GM23248 (cell line): ENCODE measurements around the gene DPP8. TPM values are rescaled to one million over a fixed set of nuclear protein-coding genes. Genes with fewer than 3 reads are reported as not detected.

Source experiments
- DNase-seq: peaks from one replicate; pipeline ENCODE4 v3.0.0-alpha.2; 2015
- H2AFZ ChIP-seq: fragments of 200-600 bp; sonication (generic); 2 replicates; pipeline ENCODE4 v1.6.1; 2016; ENCODE audit warnings: antibody characterized with exemption
- H3F3A ChIP-seq: fragments of 200-600 bp; sonication (generic); 2 replicates; pipeline ENCODE4 v1.6.1; 2016; ENCODE audit warnings: mild to moderate bottlenecking, antibody characterized with exemption, mixed run types; ENCODE audit not compliant: insufficient read depth
- H3K27ac ChIP-seq: fragments of 200-600 bp; sonication (generic); 2 replicates; pipeline ENCODE4 v1.5.1; 2016; ENCODE audit warnings: mild to moderate bottlenecking
- H3K27me3 ChIP-seq: fragments of 200-600 bp; sonication (generic); replicated peaks from 2 replicates; pipeline ENCODE4 v1.6.1; 2016; ENCODE audit warnings: mild to moderate bottlenecking; ENCODE audit not compliant: insufficient read depth
- H3K36me3 ChIP-seq: fragments of 200-600 bp; sonication (generic); 2 replicates; pipeline ENCODE4 v1.6.1; 2016; ENCODE audit warnings: low read depth, mild to moderate bottlenecking
- H3K4me1 ChIP-seq: fragments of 200-600 bp; sonication (generic); 2 replicates; pipeline ENCODE4 v1.6.1; 2016; ENCODE audit warnings: mild to moderate bottlenecking; ENCODE audit not compliant: insufficient read depth
- H3K4me2 ChIP-seq: fragments of 200-600 bp; sonication (generic); one replicate; pipeline ENCODE4 v1.6.1; 2016; ENCODE audit warnings: mild to moderate bottlenecking; ENCODE audit not compliant: unreplicated experiment
- H3K4me3 ChIP-seq: fragments of 200-600 bp; sonication (generic); 2 replicates; pipeline ENCODE4 v1.5.1; 2016; ENCODE audit warnings: mild to moderate bottlenecking
- H3K79me2 ChIP-seq: fragments of 200-600 bp; sonication (generic); 2 replicates; pipeline ENCODE4 v1.6.1; 2016; ENCODE audit warnings: mild to moderate bottlenecking; ENCODE audit not compliant: insufficient read depth
- H3K9ac ChIP-seq: fragments of 200-600 bp; sonication (generic); 2 replicates; pipeline ENCODE4 v1.6.1; 2016; ENCODE audit warnings: mild to moderate bottlenecking
- H3K9me2 ChIP-seq: fragments of 200-600 bp; sonication (generic); 2 replicates; pipeline ENCODE4 v1.6.1; 2016; ENCODE audit warnings: mixed run types, mild to moderate bottlenecking, moderate library complexity; ENCODE audit not compliant: insufficient read depth
- H3K9me3 ChIP-seq: fragments of 200-600 bp; sonication (generic); one replicate; pipeline ENCODE4 v1.6.1; 2017; ENCODE audit warnings: low read depth
- H4K20me1 ChIP-seq: fragments of 200-600 bp; sonication (generic); 2 replicates; pipeline ENCODE4 v1.6.0; 2016; ENCODE audit not compliant: insufficient read depth
- EZH2 ChIP-seq: fragments of 200-600 bp; sonication (generic); IDR thresholded peaks from 2 replicates; pipeline ENCODE4 v1.6.1; 2018; ENCODE audit warnings: antibody characterized with exemption, mild to moderate bottlenecking; ENCODE audit not compliant: insufficient read depth, poor library complexity, severe bottlenecking
- EZH2phosphoT487 ChIP-seq: fragments of 200-600 bp; sonication (generic); IDR thresholded peaks from 2 replicates; pipeline ENCODE4 v1.6.1; 2018; ENCODE audit warnings: antibody characterized with exemption, moderate library complexity, mild to moderate bottlenecking, low read depth; ENCODE audit not compliant: insufficient read depth
- WGBS, 2 experiments: methylation state at CpG; one replicate each; pipeline ENCODE4 v1.1.6; 2015 to 2017; ENCODE audit warnings: low lambda C conversion rate in 2 of 2, low coverage in 1 of 2; ENCODE audit errors: missing lambda C conversion rate in 2 of 2; 5-methylcytosine and 5-hydroxymethylcytosine counted together
- in situ Hi-C: fragments of 300-500 bp; cut with MboI; formaldehyde crosslinking; loops from 2 replicates; pipeline ENCODE4 v1.15.0; 2020
- polyA plus RNA-seq: library from polyadenylated mRNA; unstranded; fragments of >200 nt; fragmentation: Nextera tagmentation; extraction: Ambion mirVana; gene quantifications from 2 replicates; pipeline ENCODE4 v1.2.1, GENCODE V29; 2016
- total RNA-seq: library from RNA; depleted of rRNA; stranded (reverse); fragments of >200 nt; shearing (Covaris generic); gene quantifications from 2 replicates; pipeline ENCODE4 v1.2.3, GENCODE V29; 2014

DPP8 gene
- total and polyA plus RNA-seq, 2 experiments from 2014 or later = 28.0 to 28.9 TPM

DNA sequence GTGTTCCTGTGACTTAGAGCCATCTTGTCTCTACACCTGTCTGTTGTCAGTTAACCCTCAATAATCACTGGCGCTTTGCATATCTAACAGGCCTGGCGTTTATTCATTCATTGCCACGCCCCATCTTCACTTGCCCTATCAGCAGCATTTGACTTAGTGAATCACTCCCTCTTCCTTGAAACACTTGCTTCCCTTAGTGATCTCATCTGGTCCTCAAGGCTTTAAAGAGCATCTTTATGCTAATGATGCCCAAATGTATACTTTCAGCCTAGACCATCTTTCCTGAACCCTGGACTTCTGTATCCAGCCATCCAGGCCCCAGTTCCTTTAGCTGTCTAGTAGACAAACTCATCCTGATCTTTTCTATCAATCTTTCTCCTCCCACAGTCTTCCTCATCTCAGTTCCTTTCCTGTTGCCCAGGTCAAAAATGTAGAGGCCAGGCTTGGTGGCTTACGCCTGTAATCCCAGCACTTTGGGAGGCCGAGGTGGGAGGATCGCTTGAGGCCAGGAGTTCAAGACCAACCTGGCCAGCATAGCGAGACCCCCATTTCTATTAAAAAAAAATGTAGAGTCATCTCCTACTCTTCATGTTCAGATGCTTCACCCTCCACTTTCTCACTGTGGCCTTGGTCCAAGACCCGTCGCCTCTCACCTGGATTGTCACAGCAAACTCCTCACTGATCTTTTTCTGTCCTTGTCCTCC, 93.4 kb downstream of the DPP8 start:
- WGBS, 2 experiments = 76 to 85% methylated on average over 9 of the region's 9 CpGs
- H3K9me2 ChIP-seq = no peaks in the 10 kb centered on the region
- no peaks in the 10 kb centered on the region for H3K36me3 ChIP-seq
- in situ Hi-C loops = no loop called here
- H2AFZ ChIP-seq = no peak overlapping the region
- H3F3A ChIP-seq = no peaks in the 10 kb centered on the region
- H3K27ac ChIP-seq = no peak overlapping the region
- H4K20me1 ChIP-seq = no peaks in the 10 kb centered on the region
- peaks cover 14% of the 10 kb centered on the region for H3K27me3 ChIP-seq
- peaks cover 10% of the 10 kb centered on the region for H3K4me1 ChIP-seq
- H3K9ac ChIP-seq = no peak overlapping the region
- TF ChIP-seq EZH2 = no peak
- no peak for TF ChIP-seq EZH2phosphoT487
- H3K4me3 ChIP-seq = no peak overlapping the region
- no peak overlapping the region for H3K4me2 ChIP-seq
- H3K9me3 ChIP-seq = no peaks in the 10 kb centered on the region
- peak; percentile 68 for DNase-seq
- H3K79me2 ChIP-seq = no peaks in the 10 kb centered on the region

DNA sequence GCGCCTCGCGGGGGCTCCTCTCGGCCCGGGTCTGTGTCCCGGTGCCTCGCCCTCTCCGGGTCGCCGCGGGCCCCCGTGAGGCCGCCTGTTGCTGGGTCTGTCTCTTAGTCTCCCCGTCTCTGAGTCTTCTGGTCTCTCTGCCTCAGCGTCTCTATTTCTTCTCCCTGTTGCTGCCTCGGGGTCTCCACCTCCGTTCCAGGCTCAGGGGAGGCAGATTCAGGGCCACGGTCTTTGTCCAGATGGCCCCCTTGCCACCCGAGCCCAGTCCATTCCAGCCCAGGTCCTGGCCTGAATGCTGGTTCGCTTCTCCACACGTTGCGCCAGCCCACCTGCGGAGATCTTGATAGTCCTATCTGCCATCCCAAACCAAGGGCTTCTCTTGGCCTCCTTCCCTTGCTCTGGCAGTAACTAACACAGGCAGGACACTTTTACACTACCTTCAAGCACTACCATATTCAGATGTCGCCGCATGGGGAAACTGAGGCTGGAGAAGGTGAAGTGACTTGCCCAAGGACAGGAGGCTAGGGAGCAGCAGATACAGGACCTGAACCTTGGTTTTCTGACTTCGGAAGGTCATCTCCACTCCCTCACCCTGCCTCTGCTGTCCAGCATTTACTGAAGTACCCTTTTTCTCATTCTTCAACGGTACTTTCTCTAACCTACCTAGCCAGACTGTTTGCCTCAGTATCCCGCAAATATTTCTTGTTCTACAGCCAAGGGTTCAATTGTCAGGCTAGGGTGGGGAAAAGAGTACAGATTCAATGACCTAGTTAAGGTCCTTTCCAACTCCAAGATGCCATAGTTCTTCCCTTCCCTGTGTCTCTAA, 94.1 kb downstream of the DPP8 start:
- DNase-seq = no peak
- H4K20me1 ChIP-seq = no peaks in the 10 kb centered on the region
- no peaks in the 10 kb centered on the region for H3K9me3 ChIP-seq
- no peaks in the 10 kb centered on the region for H3F3A ChIP-seq
- no peak overlapping the region for H3K4me2 ChIP-seq
- H2AFZ ChIP-seq = no peak overlapping the region
- no peak for TF ChIP-seq EZH2
- TF ChIP-seq EZH2phosphoT487 = no peak
- no peaks in the 10 kb centered on the region for H3K36me3 ChIP-seq
- H3K27ac ChIP-seq = no peak overlapping the region
- no peaks in the 10 kb centered on the region for H3K9me2 ChIP-seq
- H3K4me1 ChIP-seq = peaks cover 10% of the 10 kb centered on the region
- no peaks in the 10 kb centered on the region for H3K79me2 ChIP-seq
- in situ Hi-C loops = no loop called here
- no peak overlapping the region for H3K4me3 ChIP-seq
- H3K27me3 ChIP-seq = peaks cover 14% of the 10 kb centered on the region
- 22 to 25% methylated on average over 27 to 28 of the region's 28 CpGs for WGBS, 2 experiments
- no peak overlapping the region for H3K9ac ChIP-seq

DNA sequence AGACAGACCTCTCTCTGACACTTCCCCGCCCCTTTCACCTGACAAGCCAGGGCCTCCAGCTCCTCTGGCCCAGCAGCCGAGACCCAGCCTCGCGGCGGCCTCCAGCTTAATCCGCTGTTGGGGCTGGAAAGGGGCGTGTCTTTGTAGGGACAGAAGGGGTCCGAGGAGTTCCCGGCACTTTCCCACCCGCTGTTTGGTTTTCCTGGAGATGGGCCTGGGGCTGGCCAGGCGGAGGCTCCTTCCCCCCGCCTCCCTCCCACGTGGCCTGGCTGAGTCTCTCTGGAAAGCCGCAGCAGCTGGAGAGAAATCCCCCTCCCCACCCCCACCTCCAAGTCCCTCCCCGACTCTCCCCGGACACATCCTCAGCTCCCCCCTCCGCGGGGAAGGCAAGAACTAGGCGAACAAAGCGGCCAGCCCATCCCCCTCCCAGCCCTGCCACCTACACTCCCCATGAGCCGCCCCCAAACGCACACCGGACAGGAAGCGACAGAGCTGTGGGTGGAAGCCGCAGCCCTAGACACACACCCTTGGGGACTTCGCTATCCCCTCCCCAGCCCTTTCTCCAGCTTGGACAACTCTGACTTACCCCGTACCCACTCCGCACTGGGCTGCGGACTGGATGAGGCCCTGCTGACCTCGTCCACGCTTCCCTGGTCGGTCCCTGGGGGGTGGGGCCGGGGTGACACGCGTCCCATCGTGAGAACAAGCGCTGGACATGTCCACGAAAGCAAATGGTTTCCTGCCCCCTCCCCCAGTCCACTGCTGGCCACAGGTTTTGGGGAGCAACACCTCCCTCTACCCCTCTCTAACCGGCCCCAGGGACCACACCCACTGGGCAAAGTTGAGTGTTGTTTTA, 95.9 kb downstream of the DPP8 start:
- peak overlapping the region; percentile 73 for H3K4me3 ChIP-seq
- H3K79me2 ChIP-seq = no peaks in the 10 kb centered on the region
- peak overlapping the region; percentile 30; the same call in 1 of the 2 replicates for H3K9ac ChIP-seq
- peaks cover 10% of the 10 kb centered on the region for H3K4me1 ChIP-seq
- no peaks in the 10 kb centered on the region for H3F3A ChIP-seq
- peak overlapping the region; percentile 86 for H2AFZ ChIP-seq
- H3K27ac ChIP-seq = no peak overlapping the region
- H3K36me3 ChIP-seq = no peaks in the 10 kb centered on the region
- peaks cover 22% of the 10 kb centered on the region for H3K27me3 ChIP-seq
- DNase-seq = peak; percentile 23
- H3K9me3 ChIP-seq = no peaks in the 10 kb centered on the region
- in situ Hi-C loops = no loop called here
- peak; percentile 20 for TF ChIP-seq EZH2
- no peak for TF ChIP-seq EZH2phosphoT487
- no peaks in the 10 kb centered on the region for H4K20me1 ChIP-seq
- H3K9me2 ChIP-seq = no peaks in the 10 kb centered on the region
- 4% methylated on average over 31 to 37 of the region's 39 CpGs for WGBS, 2 experiments
- H3K4me2 ChIP-seq = peak overlapping the region; percentile 85

DNA sequence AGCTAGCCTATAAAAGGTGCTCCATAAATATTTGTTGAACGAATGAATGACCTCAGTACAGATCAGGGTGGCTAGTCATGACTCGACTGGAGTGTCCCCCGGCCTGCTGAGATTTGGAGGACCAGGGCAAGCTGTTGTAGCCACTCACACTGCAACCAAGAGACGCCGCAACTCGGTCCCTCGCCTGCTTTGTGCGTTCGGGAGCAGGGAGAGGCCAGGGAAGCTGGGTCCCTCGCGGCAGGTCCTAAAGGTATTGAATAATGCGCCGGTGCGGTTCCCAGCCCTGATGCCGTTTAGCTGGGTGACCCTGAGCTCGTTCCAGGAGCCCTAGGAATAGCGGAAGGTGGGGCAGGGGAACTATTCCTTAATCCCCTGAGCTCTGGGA, 96.5 kb downstream of the DPP8 start:
- no peak for DNase-seq
- H3K27ac ChIP-seq = no peak overlapping the region
- in situ Hi-C loops = no loop called here
- no peak overlapping the region for H3K9ac ChIP-seq
- H3K9me3 ChIP-seq = no peaks in the 10 kb centered on the region
- no peaks in the 10 kb centered on the region for H3K9me2 ChIP-seq
- no peaks in the 10 kb centered on the region for H3K79me2 ChIP-seq
- H3K4me2 ChIP-seq = peak overlapping the region; percentile 85
- peak overlapping the region; percentile 86; the same call in 1 of the 2 replicates for H2AFZ ChIP-seq
- no peaks in the 10 kb centered on the region for H3K36me3 ChIP-seq
- peaks cover 10% of the 10 kb centered on the region for H3K4me1 ChIP-seq
- H3F3A ChIP-seq = no peaks in the 10 kb centered on the region
- 24 to 26% methylated on average over 16 to 17 of the region's 17 CpGs for WGBS, 2 experiments
- H3K27me3 ChIP-seq = peaks cover 22% of the 10 kb centered on the region
- TF ChIP-seq EZH2phosphoT487 (no peak), EZH2 (no peak)
- H4K20me1 ChIP-seq = no peaks in the 10 kb centered on the region
- H3K4me3 ChIP-seq = no peak overlapping the region
